HG02870 (cell line): ENCODE measurements around the gene TNFRSF1B.

ENCODE experiments used
- ATAC-seq: cut with Tn5 transposase; IDR thresholded peaks from one replicate; pipeline ENCODE4 v1.9.1; 2021; ENCODE audit warnings: mild to moderate bottlenecking, moderate library complexity; ENCODE audit not compliant: unreplicated experiment

The TNFRSF1B gene

GRCh38 chr1:12173631-12174121 is 6.9 kb downstream of the TNFRSF1B start:
- ATAC-seq = no peak

DNA sequence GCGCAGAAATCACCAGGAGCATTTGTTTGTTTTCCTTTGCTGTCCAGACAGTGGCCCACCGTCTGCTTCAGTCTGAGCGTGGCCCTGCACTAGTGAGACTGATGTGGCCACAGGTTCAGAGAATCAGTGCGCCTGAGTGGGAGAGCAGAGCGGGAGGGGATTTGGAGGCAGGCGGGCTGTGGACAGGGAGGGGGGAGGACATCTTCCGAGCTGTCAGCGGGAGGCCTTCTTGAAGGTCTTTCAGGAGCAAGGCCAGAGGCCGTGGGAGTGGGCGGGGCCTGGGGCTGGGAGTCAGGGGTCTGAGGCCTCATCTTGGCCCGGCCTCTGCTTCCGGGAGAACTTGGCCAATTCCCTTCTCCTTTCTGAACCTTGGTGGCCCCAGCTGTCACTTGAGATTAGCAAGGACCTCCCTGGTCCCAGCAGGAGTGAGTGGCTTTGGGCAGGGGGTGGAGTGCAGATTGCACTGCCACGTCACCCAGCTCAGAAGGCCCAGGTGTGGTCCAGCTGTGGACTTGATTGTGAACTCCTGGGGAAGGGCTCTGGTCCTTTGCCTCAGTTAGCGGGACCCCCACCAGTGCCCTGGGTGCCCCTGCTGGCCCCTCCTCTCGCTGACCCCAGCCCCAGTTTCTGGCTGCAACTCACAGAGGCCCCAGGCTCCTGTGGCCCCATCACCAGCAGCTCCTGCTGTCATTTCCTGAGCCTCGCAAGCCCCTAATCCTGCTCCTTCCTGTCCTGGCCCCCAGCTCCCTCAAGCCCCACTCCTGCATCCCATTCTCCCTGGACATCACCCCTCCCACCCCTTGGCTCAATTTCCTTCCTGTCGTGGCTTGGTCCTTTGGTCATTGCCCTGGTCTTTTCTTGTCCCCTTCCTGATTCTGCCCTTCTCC is 8.4 kb downstream of the TNFRSF1B start:
- no peak for ATAC-seq

DNA sequence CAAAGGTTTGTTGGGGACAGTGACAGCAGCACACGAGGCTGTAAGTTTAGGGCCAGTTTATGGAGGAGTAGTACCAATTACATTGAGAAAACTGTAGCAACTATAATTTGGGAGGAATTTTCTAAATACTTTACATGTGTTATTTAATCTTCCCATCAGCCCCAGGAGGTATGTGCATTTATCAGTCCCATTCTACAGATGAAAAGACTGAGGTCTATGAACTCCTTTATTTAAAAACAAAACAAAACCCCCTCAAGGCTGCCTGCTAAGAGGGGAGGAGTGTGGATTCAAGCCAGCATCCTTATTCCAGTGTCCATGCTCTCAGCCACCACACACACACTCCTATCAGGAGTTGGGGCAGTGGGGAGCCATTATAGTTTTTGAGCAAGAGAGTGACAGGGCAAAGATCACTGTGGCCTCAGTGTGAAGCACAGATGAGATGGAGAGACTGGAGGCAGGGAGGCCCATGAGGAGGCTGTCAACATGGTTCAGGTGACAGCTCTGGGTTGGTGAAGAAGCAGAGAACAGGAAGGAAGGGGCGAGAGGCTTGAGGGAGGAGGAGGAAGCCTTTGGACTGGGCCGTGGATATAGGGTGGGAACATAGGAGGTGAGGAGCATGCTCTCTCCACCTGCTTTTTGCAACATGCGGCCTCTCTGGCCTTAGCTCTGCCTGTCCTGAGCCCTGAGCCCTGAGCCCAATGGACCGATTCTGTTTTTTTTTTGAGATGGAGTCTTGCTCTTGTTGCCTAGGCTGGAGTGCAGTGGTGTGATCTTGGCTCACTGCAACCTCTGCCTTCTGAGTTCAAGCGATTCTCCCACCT is 9.7 kb downstream of the TNFRSF1B start:
- no peak for ATAC-seq

- ATAC-seq = no peak
Observed at GRCh38 chr1:12177156-12177998, 10.6 kb downstream of the TNFRSF1B start.

GRCh38 chr1:12177999-12178441 is 11.2 kb downstream of the TNFRSF1B start:
- no peak for ATAC-seq

GRCh38 chr1:12178511-12178910 is 11.7 kb downstream of the TNFRSF1B start:
- ATAC-seq = no peak

GRCh38 chr1:12179111-12179519 is 12.3 kb downstream of the TNFRSF1B start:
- no peak for ATAC-seq

- ATAC-seq = no peak
Observed at GRCh38 chr1:12179676-12180075, 12.9 kb downstream of the TNFRSF1B start.

DNA sequence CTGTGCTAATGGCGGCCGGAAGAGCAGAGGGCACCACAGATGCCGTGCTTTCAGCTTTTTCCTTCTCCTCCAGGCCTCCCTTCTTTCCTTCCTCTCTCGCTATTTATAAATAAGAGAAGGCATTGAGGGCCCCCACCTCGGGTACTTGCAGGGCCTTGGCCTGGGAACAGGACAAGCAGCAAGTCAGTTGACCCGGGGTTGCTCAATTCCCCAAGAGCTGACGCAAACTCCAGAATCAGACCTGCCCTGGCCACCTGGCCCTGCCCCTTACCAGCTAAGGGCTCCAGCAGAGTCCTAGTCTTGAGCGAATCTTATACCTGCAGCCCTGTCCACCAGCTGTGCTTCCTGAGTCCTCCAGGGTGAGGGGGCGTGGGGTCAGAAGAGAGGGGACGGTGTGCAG is 13.5 kb downstream of the TNFRSF1B start:
- no peak for ATAC-seq

DNA sequence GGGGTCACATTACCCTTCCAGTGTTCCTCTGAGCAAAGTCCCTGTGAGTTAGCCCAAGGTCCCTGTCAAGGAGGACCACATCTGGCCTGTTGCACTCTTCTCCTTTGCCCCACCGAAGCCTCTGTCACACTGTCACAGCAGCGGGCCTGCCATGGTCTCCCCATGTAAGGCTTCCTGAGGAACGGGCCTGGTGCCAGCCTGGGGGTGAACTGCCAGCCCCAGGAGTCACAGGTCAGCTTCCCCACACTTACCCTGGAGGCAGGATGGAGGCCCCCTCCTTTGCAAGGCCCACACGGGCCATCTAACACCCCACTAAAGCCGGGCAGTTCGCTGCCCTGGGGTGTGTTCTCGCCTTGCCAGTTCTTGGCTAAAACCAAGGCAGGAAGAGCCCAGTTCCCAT is 14.1 kb downstream of the TNFRSF1B start:
- ATAC-seq = no peak

- ATAC-seq = no peak
Observed at GRCh38 chr1:12181568-12181967, 14.8 kb downstream of the TNFRSF1B start.

DNA sequence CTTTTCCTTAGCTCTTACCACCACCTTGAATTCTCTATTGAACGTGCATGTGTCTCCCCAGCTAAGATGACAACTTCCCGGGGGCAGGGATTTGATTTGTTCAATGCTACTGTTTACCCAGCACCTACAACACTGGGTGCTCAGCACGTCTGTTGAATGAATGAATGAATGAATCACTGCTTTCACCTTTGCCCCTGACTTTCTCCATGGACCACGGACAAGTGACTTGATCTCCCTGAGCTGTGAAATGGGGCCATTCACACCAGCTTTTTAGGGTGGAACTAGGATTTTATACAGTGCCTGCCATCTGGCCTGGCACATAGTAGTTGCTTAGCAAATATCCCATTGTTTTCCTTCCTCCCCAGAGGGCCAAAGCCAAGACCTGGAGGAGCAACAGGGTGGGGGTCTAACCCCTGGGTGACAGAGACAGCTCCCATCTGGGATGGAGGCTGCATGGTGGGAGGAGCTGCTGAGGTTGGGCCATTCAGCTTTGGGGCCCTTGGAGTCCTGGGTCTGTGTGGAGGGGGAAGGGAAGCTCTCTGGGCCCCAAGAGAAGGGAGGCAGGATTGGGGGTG is 15.7 kb downstream of the TNFRSF1B start:
- no peak for ATAC-seq

DNA sequence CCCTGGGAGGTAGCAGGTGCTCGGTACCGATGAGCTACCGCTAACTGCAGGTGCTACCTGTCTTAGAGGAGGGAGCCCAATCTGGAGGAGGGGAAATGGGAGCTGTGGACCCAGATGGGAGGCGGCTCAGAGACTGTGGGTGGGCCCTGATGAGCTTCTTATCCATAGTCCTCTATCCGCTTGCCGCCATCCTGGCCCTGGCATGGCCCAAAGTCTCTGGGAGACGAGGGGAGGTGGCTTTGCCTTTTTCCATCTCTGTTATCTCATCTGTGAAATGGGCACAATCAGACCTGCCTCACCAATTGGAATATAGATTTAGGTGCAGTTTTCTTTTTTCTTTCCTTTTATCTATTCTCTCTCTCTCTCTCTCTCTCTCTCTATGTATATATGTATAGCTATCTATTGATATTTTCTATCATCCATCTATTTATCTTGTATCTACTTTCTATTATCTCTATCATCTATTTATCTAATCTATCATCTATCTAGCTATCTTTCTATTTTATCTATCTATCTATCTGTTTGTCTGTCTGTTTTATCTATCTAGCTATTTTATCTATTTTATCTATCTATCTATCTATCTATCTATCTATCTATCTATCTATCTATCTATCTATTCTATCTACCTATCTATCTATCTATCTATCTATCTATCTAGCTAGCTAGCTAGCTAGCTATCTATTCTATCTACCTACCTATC is 16.5 kb downstream of the TNFRSF1B start:
- ATAC-seq = no peak

DNA sequence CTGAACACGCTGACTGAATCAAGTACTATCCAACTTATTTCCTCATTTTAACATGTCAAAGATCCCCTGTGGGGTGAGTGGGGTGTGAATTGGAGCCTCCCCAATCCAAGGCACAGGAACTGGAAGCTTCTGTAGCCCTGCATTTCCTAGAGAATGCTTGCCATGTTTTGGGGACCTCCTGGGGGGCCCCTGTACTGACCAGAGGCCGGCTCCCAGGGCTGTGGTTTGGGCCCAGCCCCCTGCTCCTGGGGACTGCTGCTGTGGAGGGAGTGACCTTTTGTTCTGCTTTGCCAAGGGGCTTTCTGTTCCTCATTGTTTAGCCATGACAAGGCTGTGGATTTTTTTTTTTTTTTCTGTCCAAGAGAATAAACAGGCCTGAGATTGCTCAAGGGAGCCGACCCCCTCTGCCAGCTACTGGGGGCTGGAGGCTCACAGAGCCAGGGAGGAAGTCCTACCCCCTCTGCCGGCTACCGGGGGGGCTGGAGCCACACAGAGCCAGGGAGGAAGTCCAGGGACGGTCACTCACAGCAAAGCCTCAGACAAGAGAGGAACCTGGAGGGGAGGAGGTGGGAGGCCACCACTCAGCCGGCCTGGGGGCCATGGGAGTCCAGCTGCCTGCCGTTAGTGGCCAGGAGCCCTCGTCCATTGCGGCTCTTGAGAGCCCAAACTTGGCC is 17.4 kb downstream of the TNFRSF1B start:
- ATAC-seq = no peak

GRCh38 chr1:12185036-12185917 is 18.5 kb downstream of the TNFRSF1B start:
- ATAC-seq = no peak

DNA sequence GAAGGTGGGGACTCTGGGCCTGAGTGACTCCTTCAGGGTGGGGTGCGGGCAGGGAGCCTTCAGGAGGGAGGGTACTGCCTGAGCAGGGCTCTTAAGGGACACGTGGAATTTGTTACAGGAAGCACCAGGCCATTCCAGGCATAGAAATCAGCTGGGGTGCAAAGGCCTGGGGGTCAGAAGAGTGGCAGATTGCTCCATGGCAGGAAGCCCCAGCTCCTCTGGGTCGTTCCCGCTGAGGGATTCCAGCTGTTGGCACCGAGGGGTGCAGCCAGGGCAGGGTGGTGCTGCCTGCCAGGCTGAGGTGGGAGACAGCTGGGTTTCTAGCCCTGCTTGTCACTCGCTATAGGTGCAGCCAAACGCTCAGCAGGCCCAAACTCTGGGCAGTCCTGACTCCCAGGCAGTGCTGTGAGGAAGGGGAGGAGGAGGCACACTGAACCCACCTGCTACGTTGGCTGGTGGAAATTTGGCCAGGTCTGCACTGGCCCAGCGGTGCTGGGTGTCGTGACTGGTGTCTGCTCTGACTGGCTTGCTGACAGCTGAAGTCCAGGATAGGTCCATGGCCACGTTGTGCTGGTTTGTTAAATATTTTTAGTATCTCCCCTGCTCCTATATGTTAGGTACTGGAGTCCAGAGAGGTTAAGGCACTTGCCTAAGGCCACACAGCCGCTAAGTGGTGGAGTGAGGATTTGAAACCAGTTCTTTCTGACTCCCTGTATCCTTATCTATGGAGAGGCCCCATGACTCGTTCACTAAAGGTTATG is 19.3 kb downstream of the TNFRSF1B start:
- ATAC-seq = no peak

DNA sequence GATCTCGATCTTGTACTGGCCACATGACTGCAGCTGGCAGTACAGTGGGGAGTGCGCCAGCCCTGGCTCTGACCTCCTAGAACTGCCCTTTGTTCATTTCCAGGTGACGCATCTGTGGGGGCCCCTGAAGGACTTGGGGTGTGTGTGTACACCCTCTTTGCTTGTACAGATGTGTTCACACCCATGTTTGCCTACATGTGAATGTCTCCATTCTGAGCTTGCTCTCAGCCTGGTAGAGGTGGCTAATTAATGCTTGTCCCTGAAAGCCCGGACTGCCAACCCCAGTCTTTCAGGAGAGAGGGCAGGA is 19.8 kb downstream of the TNFRSF1B start:
- no peak for ATAC-seq

GRCh38 chr1:12188115-12188514 is 21.3 kb downstream of the TNFRSF1B start:
- ATAC-seq = no peak
